Measurements from ENCODE around the gene TBC1D9B.

The TBC1D9B gene

DNA sequence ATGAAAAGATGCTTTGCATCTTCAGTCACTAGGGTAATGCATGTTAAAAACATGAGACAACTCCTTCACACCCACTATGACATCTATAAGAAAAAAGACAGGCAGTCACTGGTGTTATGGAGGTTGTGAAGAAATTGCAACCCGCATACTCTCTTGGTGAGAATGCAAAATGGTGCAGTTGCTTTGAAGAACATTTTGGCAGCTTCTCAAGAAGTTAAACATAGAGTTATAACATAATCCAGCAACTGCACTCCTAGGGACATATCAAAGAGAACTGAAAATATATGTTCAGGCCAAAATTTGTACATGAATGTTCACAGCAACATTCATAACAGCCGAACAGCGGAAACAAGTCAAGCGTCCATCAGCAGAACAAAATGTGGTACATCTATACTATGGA lies 46.3 kb upstream of the TBC1D9B start:
- Histone ChIP-seq H2BK12ac (ENCODE audit: low read length) (no peak overlapping the region), H3K4ac (ENCODE audit: low read length) (no peak overlapping the region), H3K27me3 (ENCODE audit: control insufficient read depth in 3 of 3, insufficient read depth in 3 of 3, low read depth in 1 of 3, low read length in 3 of 3) (no peaks in the 10 kb centered on the region), H4K8ac (ENCODE audit: low read depth, low read length) (no peak overlapping the region), H3K27ac (replicated peaks; ENCODE audit: low read length) (no peak overlapping the region), H3K9me3 (replicated peaks in 1 of 2; ENCODE audit: control insufficient read depth in 2 of 2, insufficient read depth in 1 of 2, low read depth in 1 of 2, low read length in 2 of 2) (peaks cover 0 to 24% of the 10 kb centered on the region in 2 donors), H3K4me2 (ENCODE audit: insufficient read depth, low read length, poor library complexity, severe bottlenecking) (no peak overlapping the region), H3K4me3 (ENCODE audit: low read length in 2 of 2) (no peak overlapping the region), H3K9ac (ENCODE audit: low read depth, low read length, poor library complexity) (no peak overlapping the region), H2BK15ac (ENCODE audit: low read length) (no peak overlapping the region), H3K36me3 (replicated peaks in 1 of 2; ENCODE audit: control insufficient read depth in 2 of 2, insufficient read depth in 2 of 2, low read length in 2 of 2) (peaks cover 23 to 93% of the 10 kb centered on the region in 2 donors), H3K18ac (ENCODE audit: low read length) (no peak overlapping the region), H4K91ac (ENCODE audit: low read depth, low read length, poor library complexity) (no peak overlapping the region), H3K14ac (ENCODE audit: low read length) (no peak overlapping the region), H2AFZ (ENCODE audit: low read length) (no peak overlapping the region), H3K79me1 (ENCODE audit: low read depth, low read length) (peaks cover 3% of the 10 kb centered on the region), H3K4me1 (ENCODE audit: control insufficient read depth in 2 of 2, insufficient read depth in 1 of 2, low read depth in 1 of 2, low read length in 2 of 2) (no peaks in the 10 kb centered on the region), H2AK5ac (ENCODE audit: low read depth, low read length) (no peak overlapping the region), H2BK120ac (ENCODE audit: low read depth, low read length) (no peak overlapping the region), H3K23ac (ENCODE audit: low read depth, low read length, poor library complexity) (no peak overlapping the region), H2BK5ac (ENCODE audit: low read length) (no peak overlapping the region)
- no peak for DNase-seq (ENCODE audit: low spot score)
- WGBS, 2 donors (ENCODE audit: extremely low coverage in 2 of 2, insufficient read length in 2 of 2, insufficient replicate concordance in 1 of 2) = no CpG with 5 or more reads among the region's 4 CpGs

DNA sequence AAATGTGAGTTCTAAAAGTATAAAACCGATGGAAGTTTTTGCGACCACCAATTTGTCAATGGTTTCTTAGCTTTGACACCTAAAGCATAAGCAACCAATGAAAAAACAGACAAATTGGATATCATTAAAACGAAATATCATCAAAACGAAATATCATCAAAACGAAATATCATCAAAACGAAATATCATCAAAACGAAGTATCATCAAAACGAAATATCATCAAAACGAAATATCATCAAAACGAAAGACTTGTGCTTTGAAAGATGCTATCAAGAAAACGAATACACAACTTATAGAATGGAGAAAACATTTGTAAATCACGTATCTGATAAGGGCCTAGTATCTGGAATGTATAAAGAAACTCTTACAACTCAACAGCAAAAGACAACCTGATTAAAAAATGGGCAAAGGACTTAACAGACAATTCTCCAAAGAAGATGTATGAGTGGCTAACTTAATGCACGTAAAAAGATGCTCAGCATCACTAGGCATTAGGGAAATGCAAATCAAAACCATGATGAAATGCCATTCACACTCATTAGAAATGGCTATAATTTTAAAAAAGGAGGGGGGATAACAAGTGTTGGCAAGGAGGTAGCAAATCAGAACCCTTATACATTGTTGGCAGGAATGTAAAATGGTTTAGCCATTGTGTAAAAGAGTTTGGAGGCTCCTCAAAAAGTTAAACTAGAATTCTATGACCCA lies 29.4 kb upstream of the TBC1D9B start:
- Histone ChIP-seq H2BK120ac (ENCODE audit: low read depth, low read length) (no peak overlapping the region), H2AFZ (ENCODE audit: low read length) (no peak overlapping the region), H3K23ac (ENCODE audit: low read depth, low read length, poor library complexity) (no peak overlapping the region), H3K36me3 (replicated peaks in 1 of 2; ENCODE audit: control insufficient read depth in 2 of 2, insufficient read depth in 2 of 2, low read length in 2 of 2) (peaks cover 0 to 13% of the 10 kb centered on the region in 2 donors), H3K27ac (replicated peaks; ENCODE audit: low read length) (no peak overlapping the region), H2AK5ac (ENCODE audit: low read depth, low read length) (no peak overlapping the region), H2BK5ac (ENCODE audit: low read length) (no peak overlapping the region), H3K14ac (ENCODE audit: low read length) (no peak overlapping the region), H3K9me3 (replicated peaks in 1 of 2; ENCODE audit: control insufficient read depth in 2 of 2, insufficient read depth in 1 of 2, low read depth in 1 of 2, low read length in 2 of 2) (peaks cover 3 to 13% of the 10 kb centered on the region in 2 donors), H4K91ac (ENCODE audit: low read depth, low read length, poor library complexity) (no peak overlapping the region), H4K8ac (ENCODE audit: low read depth, low read length) (no peak overlapping the region), H3K4me2 (ENCODE audit: insufficient read depth, low read length, poor library complexity, severe bottlenecking) (no peak overlapping the region), H3K18ac (ENCODE audit: low read length) (no peak overlapping the region), H3K4me1 (ENCODE audit: control insufficient read depth in 2 of 2, insufficient read depth in 1 of 2, low read depth in 1 of 2, low read length in 2 of 2) (no peaks in the 10 kb centered on the region), H3K4ac (ENCODE audit: low read length) (no peak overlapping the region), H2BK12ac (ENCODE audit: low read length) (no peak overlapping the region), H3K4me3 (ENCODE audit: low read length in 2 of 2) (no peak overlapping the region), H3K9ac (ENCODE audit: low read depth, low read length, poor library complexity) (no peak overlapping the region), H3K79me1 (ENCODE audit: low read depth, low read length) (no peaks in the 10 kb centered on the region), H2BK15ac (ENCODE audit: low read length) (no peak overlapping the region), H3K27me3 (ENCODE audit: control insufficient read depth in 3 of 3, insufficient read depth in 3 of 3, low read depth in 1 of 3, low read length in 3 of 3) (no peaks in the 10 kb centered on the region)
- no CpG with 5 or more reads among the region's 13 CpGs for WGBS, 2 donors (ENCODE audit: extremely low coverage in 2 of 2, insufficient read length in 2 of 2, insufficient replicate concordance in 1 of 2)
- no peak for DNase-seq (ENCODE audit: low spot score)

DNA sequence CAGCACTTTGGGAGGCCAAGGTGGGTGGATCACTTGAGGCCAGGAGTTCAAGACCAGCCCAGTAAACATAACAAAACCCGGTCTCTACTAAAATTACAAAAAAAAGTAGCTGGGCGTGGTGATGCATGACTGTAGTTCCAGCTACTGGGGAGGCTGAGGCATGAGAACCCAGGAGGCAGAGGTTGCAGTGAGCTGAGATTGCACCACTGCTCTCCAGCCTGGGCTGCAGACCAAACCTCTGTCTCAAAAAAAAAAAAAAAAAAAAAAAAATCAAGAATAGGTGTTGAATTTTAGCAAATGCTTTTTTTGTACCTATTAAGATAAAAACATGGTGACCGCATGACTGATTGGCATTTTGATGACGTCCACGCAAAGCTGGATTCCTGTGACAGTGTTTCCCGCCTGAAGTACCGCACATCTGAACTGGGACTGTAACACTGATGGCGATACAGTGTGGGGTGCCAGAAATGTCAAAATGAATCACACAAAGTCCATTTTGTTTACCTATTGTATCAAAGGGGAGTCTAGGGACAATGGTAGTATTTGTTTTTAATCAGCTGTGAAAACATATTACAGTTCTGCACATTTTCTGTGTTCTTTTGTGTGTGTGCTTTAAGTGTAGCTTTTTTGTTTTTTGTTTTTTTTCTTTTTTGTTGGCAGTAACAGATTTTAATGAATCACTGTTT lies 23.2 kb upstream of the TBC1D9B start:
- no peak overlapping the region for H3K27ac ChIP-seq (replicated peaks; ENCODE audit: low read length)
- no peak for DNase-seq (ENCODE audit: low spot score)
- H3K36me3 ChIP-seq (replicated peaks in 1 of 2; ENCODE audit: control insufficient read depth in 2 of 2, insufficient read depth in 2 of 2, low read length in 2 of 2) = peaks cover 0 to 9% of the 10 kb centered on the region in 2 donors
- no peak overlapping the region for H3K23ac ChIP-seq (ENCODE audit: low read depth, low read length, poor library complexity)
- WGBS, 2 donors (ENCODE audit: extremely low coverage in 2 of 2, insufficient read length in 2 of 2, insufficient replicate concordance in 1 of 2) = no CpG with 5 or more reads among the region's 8 CpGs
- H3K4me1 ChIP-seq (ENCODE audit: control insufficient read depth in 2 of 2, insufficient read depth in 1 of 2, low read depth in 1 of 2, low read length in 2 of 2) = no peaks in the 10 kb centered on the region
- H3K9me3 ChIP-seq (replicated peaks in 1 of 2; ENCODE audit: control insufficient read depth in 2 of 2, insufficient read depth in 1 of 2, low read depth in 1 of 2, low read length in 2 of 2) = peaks cover 5 to 14% of the 10 kb centered on the region in 2 donors
- H3K79me1 ChIP-seq (ENCODE audit: low read depth, low read length) = no peaks in the 10 kb centered on the region
- H4K8ac ChIP-seq (ENCODE audit: low read depth, low read length) = no peak overlapping the region
- no peak overlapping the region for H2BK5ac ChIP-seq (ENCODE audit: low read length)
- H2AK5ac ChIP-seq (ENCODE audit: low read depth, low read length) = no peak overlapping the region
- H2BK120ac ChIP-seq (ENCODE audit: low read depth, low read length) = no peak overlapping the region
- no peaks in the 10 kb centered on the region for H3K27me3 ChIP-seq (ENCODE audit: control insufficient read depth in 3 of 3, insufficient read depth in 3 of 3, low read depth in 1 of 3, low read length in 3 of 3)
- no peak overlapping the region for H2AFZ ChIP-seq (ENCODE audit: low read length)
- H3K14ac ChIP-seq (ENCODE audit: low read length) = no peak overlapping the region
- H4K91ac ChIP-seq (ENCODE audit: low read depth, low read length, poor library complexity) = no peak overlapping the region
- no peak overlapping the region for H3K4me3 ChIP-seq (ENCODE audit: low read length in 2 of 2)
- no peak overlapping the region for H3K4me2 ChIP-seq (ENCODE audit: insufficient read depth, low read length, poor library complexity, severe bottlenecking)
- no peak overlapping the region for H3K9ac ChIP-seq (ENCODE audit: low read depth, low read length, poor library complexity)
- no peak overlapping the region for H3K4ac ChIP-seq (ENCODE audit: low read length)
- no peak overlapping the region for H3K18ac ChIP-seq (ENCODE audit: low read length)
- no peak overlapping the region for H2BK15ac ChIP-seq (ENCODE audit: low read length)
- no peak overlapping the region for H2BK12ac ChIP-seq (ENCODE audit: low read length)

DNA sequence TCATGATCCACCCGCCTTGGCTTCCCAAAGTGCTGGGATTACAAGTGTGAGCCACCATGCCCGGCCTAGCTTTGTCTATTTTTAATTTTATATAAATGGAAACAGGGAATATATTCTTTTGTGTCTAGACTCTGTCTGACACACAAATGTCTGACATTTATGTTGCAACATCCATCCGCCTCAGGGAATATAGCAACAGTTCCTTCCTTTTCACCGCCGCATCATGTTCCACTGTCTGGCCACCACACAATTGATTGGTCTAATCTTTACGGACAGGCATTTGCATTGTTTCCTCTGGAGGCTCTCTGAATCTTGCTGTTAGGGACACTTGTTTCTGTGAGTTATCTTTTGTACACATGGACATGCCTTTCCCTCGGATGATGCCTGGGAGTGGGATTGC lies 20.1 kb upstream of the TBC1D9B start:
- no peak overlapping the region for H3K27ac ChIP-seq (replicated peaks; ENCODE audit: low read length)
- H2BK5ac ChIP-seq (ENCODE audit: low read length) = no peak overlapping the region
- no peak overlapping the region for H3K23ac ChIP-seq (ENCODE audit: low read depth, low read length, poor library complexity)
- no peak overlapping the region for H4K8ac ChIP-seq (ENCODE audit: low read depth, low read length)
- H3K79me1 ChIP-seq (ENCODE audit: low read depth, low read length) = peaks cover 2% of the 10 kb centered on the region
- H4K91ac ChIP-seq (ENCODE audit: low read depth, low read length, poor library complexity) = no peak overlapping the region
- no peak overlapping the region for H2BK15ac ChIP-seq (ENCODE audit: low read length)
- WGBS, 2 donors (ENCODE audit: extremely low coverage in 2 of 2, insufficient read length in 2 of 2, insufficient replicate concordance in 1 of 2) = no CpG with 5 or more reads among the region's 7 CpGs
- no peak for DNase-seq (ENCODE audit: low spot score)
- H3K4me2 ChIP-seq (ENCODE audit: insufficient read depth, low read length, poor library complexity, severe bottlenecking) = no peak overlapping the region
- H3K4ac ChIP-seq (ENCODE audit: low read length) = no peak overlapping the region
- H2BK120ac ChIP-seq (ENCODE audit: low read depth, low read length) = no peak overlapping the region
- H3K9me3 ChIP-seq (replicated peaks in 1 of 2; ENCODE audit: control insufficient read depth in 2 of 2, insufficient read depth in 1 of 2, low read depth in 1 of 2, low read length in 2 of 2) = peaks cover 5% of the 10 kb centered on the region in 2 donors
- H2AFZ ChIP-seq (ENCODE audit: low read length) = no peak overlapping the region
- no peak overlapping the region for H3K18ac ChIP-seq (ENCODE audit: low read length)
- H3K4me3 ChIP-seq (ENCODE audit: low read length in 2 of 2) = no peak overlapping the region
- no peaks in the 10 kb centered on the region for H3K4me1 ChIP-seq (ENCODE audit: control insufficient read depth in 2 of 2, insufficient read depth in 1 of 2, low read depth in 1 of 2, low read length in 2 of 2)
- no peak overlapping the region for H2AK5ac ChIP-seq (ENCODE audit: low read depth, low read length)
- no peak overlapping the region for H3K14ac ChIP-seq (ENCODE audit: low read length)
- H2BK12ac ChIP-seq (ENCODE audit: low read length) = no peak overlapping the region
- H3K36me3 ChIP-seq (replicated peaks in 1 of 2; ENCODE audit: control insufficient read depth in 2 of 2, insufficient read depth in 2 of 2, low read length in 2 of 2) = peaks cover 0 to 2% of the 10 kb centered on the region in 2 donors
- H3K9ac ChIP-seq (ENCODE audit: low read depth, low read length, poor library complexity) = no peak overlapping the region
- no peaks in the 10 kb centered on the region for H3K27me3 ChIP-seq (ENCODE audit: control insufficient read depth in 3 of 3, insufficient read depth in 3 of 3, low read depth in 1 of 3, low read length in 3 of 3)

Measured in neuronal stem cell (in vitro differentiated cells).